H9 (cell line): Measurements from ENCODE around the gene ZNF613. TPM values are rescaled to one million over a fixed set of nuclear protein-coding genes. Genes with fewer than 3 reads are reported as not detected.
"Not testable (repeated sequence)": the region's sequence is repeated elsewhere in the genome, so short reads cannot be mapped to it uniquely, and the experiment has no call there.

ENCODE experiments used
- DNase-seq: peaks from one replicate; pipeline ENCODE4 v3.0.0-alpha.2; 2017
- H2AFZ ChIP-seq: one replicate; pipeline ENCODE4 v1.6.1; 2013; ENCODE audit warnings: mild to moderate bottlenecking, low read length, control low read depth, moderate library complexity
- H2AK5ac ChIP-seq: 2 replicates; pipeline ENCODE4 v1.6.1; 2013; ENCODE audit warnings: low read length, control low read depth, mixed read lengths; ENCODE audit not compliant: insufficient read length
- H2BK120ac ChIP-seq: one replicate; pipeline ENCODE4 v1.6.1; 2013; ENCODE audit warnings: low read depth, mild to moderate bottlenecking, low read length, control low read depth, inconsistent platforms; ENCODE audit not compliant: poor library complexity, severe bottlenecking
- H2BK12ac ChIP-seq: 2 replicates; pipeline ENCODE4 v1.6.1; 2013; ENCODE audit warnings: low read length, control low read depth, mixed read lengths, low read depth; ENCODE audit not compliant: insufficient read length
- H2BK15ac ChIP-seq: 2 replicates; pipeline ENCODE4 v1.6.1; 2013; ENCODE audit warnings: low read depth, low read length, control low read depth
- H2BK20ac ChIP-seq: one replicate; pipeline ENCODE4 v1.6.1; 2013; ENCODE audit warnings: low read depth, mild to moderate bottlenecking, low read length, control low read depth, inconsistent platforms; ENCODE audit not compliant: poor library complexity, severe bottlenecking
- H2BK5ac ChIP-seq: 2 replicates; pipeline ENCODE4 v1.6.1; 2013; ENCODE audit warnings: low read length, control low read depth, mixed read lengths; ENCODE audit not compliant: insufficient read length
- H3K14ac ChIP-seq: 2 replicates; pipeline ENCODE4 v1.6.1; 2013; ENCODE audit warnings: low read length, control low read depth; ENCODE audit not compliant: insufficient read depth
- H3K18ac ChIP-seq: 2 replicates; pipeline ENCODE4 v1.6.1; 2013; ENCODE audit warnings: low read depth, mild to moderate bottlenecking, mixed read lengths, low read length, control low read depth; ENCODE audit not compliant: insufficient read length
- H3K23ac ChIP-seq: 2 replicates; pipeline ENCODE4 v1.6.1; 2013; ENCODE audit warnings: low read length, control low read depth, mixed read lengths, low read depth; ENCODE audit not compliant: insufficient read length
- H3K23me2 ChIP-seq: 2 replicates; pipeline ENCODE4 v1.6.1; 2013; ENCODE audit warnings: low read depth, mild to moderate bottlenecking, mixed read lengths, low read length, control low read depth; ENCODE audit not compliant: insufficient read length, poor library complexity, severe bottlenecking
- H3K27ac ChIP-seq: 2 replicates; pipeline ENCODE4 v1.5.1; 2013; ENCODE audit warnings: low read length, control low read depth, mixed read lengths, low read depth; ENCODE audit not compliant: insufficient read length
- H3K27me3 ChIP-seq: 2 replicates; pipeline ENCODE4 v1.6.1; 2013; ENCODE audit warnings: low read length, control low read depth, inconsistent platforms; ENCODE audit not compliant: insufficient read depth
- H3K4ac ChIP-seq: 2 replicates; pipeline ENCODE4 v1.6.1; 2013; ENCODE audit warnings: low read depth, mild to moderate bottlenecking, control low read depth, inconsistent platforms, low read length, moderate library complexity
- H3K4me1 ChIP-seq: 2 replicates; pipeline ENCODE4 v1.6.1; 2013; ENCODE audit warnings: low read length, control low read depth, inconsistent platforms; ENCODE audit not compliant: insufficient read depth
- H3K4me2 ChIP-seq: 2 replicates; pipeline ENCODE4 v1.6.1; 2013; ENCODE audit warnings: low read length, control low read depth, mixed read lengths; ENCODE audit not compliant: insufficient read length, insufficient read depth
- H3K56ac ChIP-seq: 2 replicates; pipeline ENCODE4 v1.6.1; 2013; ENCODE audit warnings: low read depth, mild to moderate bottlenecking, mixed read lengths, low read length, control low read depth; ENCODE audit not compliant: insufficient read length
- H3K79me1 ChIP-seq: 2 replicates; pipeline ENCODE4 v1.6.1; 2013; ENCODE audit warnings: low read depth, mild to moderate bottlenecking, moderate library complexity, low read length, control low read depth, inconsistent platforms; ENCODE audit not compliant: insufficient read depth, poor library complexity, severe bottlenecking
- H3K79me2 ChIP-seq: 2 replicates; pipeline ENCODE4 v1.6.1; 2013; ENCODE audit warnings: low read length, control low read depth, inconsistent platforms; ENCODE audit not compliant: insufficient read depth
- H3K9ac ChIP-seq: 2 replicates; pipeline ENCODE4 v1.6.1; 2013; ENCODE audit warnings: low read length, control low read depth, mixed read lengths; ENCODE audit not compliant: insufficient read length; ENCODE audit errors: extremely low read depth
- H3K9me3 ChIP-seq: one replicate; pipeline ENCODE4 v1.6.1; 2013; ENCODE audit warnings: low read depth, low read length, inconsistent platforms; ENCODE audit not compliant: control insufficient read depth
- H3T11ph ChIP-seq: one replicate; pipeline ENCODE4 v1.6.1; 2013; ENCODE audit warnings: mild to moderate bottlenecking, low read length, control low read depth, inconsistent platforms
- H4K20me1 ChIP-seq: one replicate; pipeline ENCODE4 v1.6.1; 2013; ENCODE audit not compliant: control insufficient read depth, insufficient read length, insufficient read depth
- H4K5ac ChIP-seq: 2 replicates; pipeline ENCODE4 v1.6.1; 2013; ENCODE audit warnings: low read depth, mild to moderate bottlenecking, mixed read lengths, low read length, control low read depth; ENCODE audit not compliant: insufficient read length
- H4K8ac ChIP-seq: replicated peaks from 2 replicates; pipeline ENCODE4 v1.6.1; 2013; ENCODE audit warnings: low read length, control low read depth, mixed read lengths, low read depth; ENCODE audit not compliant: insufficient read length
- H4K91ac ChIP-seq: 2 replicates; pipeline ENCODE4 v1.6.1; 2013; ENCODE audit warnings: low read depth, mild to moderate bottlenecking, moderate library complexity, mixed read lengths, low read length, control low read depth; ENCODE audit not compliant: insufficient read length
- H3K27ac Mint-ChIP-seq, 3 experiments: 2 replicates in 2 of 3; 3 replicates in 1 of 3; pipeline ENCODE4 v1.8.0; 2020 to 2021; ENCODE audit warnings: mixed read lengths in 3 of 3, mild to moderate bottlenecking in 1 of 3, moderate library complexity in 1 of 3
- H3K27me3 Mint-ChIP-seq: 2 replicates; pipeline ENCODE4 v1.8.0; 2021; ENCODE audit warnings: low read depth, mild to moderate bottlenecking, moderate library complexity, mixed read lengths
- H3K36me3 Mint-ChIP-seq, 3 experiments: 2 replicates in 2 of 3; 3 replicates in 1 of 3; pipeline ENCODE4 v1.8.0; 2020 to 2021; ENCODE audit warnings: low read depth in 3 of 3, mixed read lengths in 3 of 3; ENCODE audit not compliant: insufficient read depth in 1 of 3
- H3K4me1 Mint-ChIP-seq, 2 experiments: 2 replicates each; pipeline ENCODE4 v1.8.0; 2020; ENCODE audit warnings: mixed read lengths in 2 of 2
- H3K4me3 Mint-ChIP-seq, 2 experiments: 2 replicates in 1 of 2; 3 replicates in 1 of 2; pipeline ENCODE4 v1.8.0; 2020 to 2021; ENCODE audit warnings: mild to moderate bottlenecking in 2 of 2, mixed read lengths in 2 of 2, moderate library complexity in 1 of 2
- H3K9me3 Mint-ChIP-seq, 2 experiments: 2 replicates in 1 of 2; 3 replicates in 1 of 2; pipeline ENCODE4 v1.8.0; 2020; ENCODE audit warnings: mild to moderate bottlenecking in 2 of 2, mixed read lengths in 2 of 2, moderate library complexity in 1 of 2
- WGBS: extraction: QIAGEN DNeasy Blood & Tissue Kit; methylation state at CpG from one replicate; pipeline ENCODE4 v1.1.7; 2013; ENCODE audit warnings: missing lambda C conversion rate, low lambda C conversion rate, mixed read lengths; ENCODE audit not compliant: insufficient read length; ENCODE audit errors: extremely low coverage; 5-methylcytosine and 5-hydroxymethylcytosine counted together
- total RNA-seq: library from RNA; stranded (reverse); gene quantifications from 2 replicates; pipeline ENCODE4 v1.2.1, GENCODE V29; 2021
- TF ChIP-seq, protein P1 (sequence below): fragments of 200-600 bp; sonication (generic); conservative IDR thresholded peaks from 3 replicates; pipeline ENCODE4 v1.8.0; 2021; ENCODE audit warnings: antibody characterized with exemption, mild to moderate bottlenecking

Gene ZNF613
- total RNA-seq, 1 experiment from 2014 or later: 20.6 TPM

DNA sequence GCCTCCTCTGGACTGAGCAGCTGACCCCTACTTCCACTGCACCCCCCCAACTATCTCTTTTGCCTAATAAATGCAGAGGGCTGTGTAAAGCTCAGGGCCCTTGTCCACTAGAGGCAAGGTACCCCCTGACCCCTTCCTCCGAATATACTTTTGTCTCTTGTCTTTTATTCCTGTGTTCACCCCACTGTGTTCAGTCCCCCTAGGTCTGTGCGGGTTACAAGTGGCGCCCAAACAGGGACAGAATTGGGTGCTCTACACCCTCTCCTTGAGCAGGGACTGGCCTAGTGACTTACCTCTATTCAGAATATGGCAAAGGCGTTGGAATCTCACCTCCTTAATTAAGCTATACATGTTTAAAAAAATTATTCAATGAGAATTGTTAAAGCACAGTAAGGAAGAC lies 44.4 kb downstream of the ZNF613 start:
- Histone ChIP-seq H2BK5ac (no peak overlapping the region), H3K9ac (no peak overlapping the region), H3K14ac (no peak overlapping the region), H4K5ac (no peak overlapping the region), H3K27me3 (no peaks in the 10 kb centered on the region), H2AK5ac (no peak overlapping the region), H4K91ac (no peak overlapping the region), H3T11ph (no peak overlapping the region), H3K4me1 (no peaks in the 10 kb centered on the region), H3K18ac (no peak overlapping the region), H3K79me2 (no peaks in the 10 kb centered on the region), H2BK120ac (no peak overlapping the region), H3K4ac (no peak overlapping the region), H3K56ac (no peak overlapping the region), H4K20me1 (no peaks in the 10 kb centered on the region), H4K8ac (no peak overlapping the region), H3K23me2 (no peaks in the 10 kb centered on the region), H3K9me3 (peaks cover 66% of the 10 kb centered on the region), H3K79me1 (no peaks in the 10 kb centered on the region), H3K27ac (no peak overlapping the region), H3K23ac (no peak overlapping the region), H2BK20ac (no peak overlapping the region), H2AFZ (no peak overlapping the region), H2BK12ac (no peak overlapping the region), H2BK15ac (no peak overlapping the region), H3K4me2 (no peak overlapping the region)
- TF ChIP-seq, protein P1, sequence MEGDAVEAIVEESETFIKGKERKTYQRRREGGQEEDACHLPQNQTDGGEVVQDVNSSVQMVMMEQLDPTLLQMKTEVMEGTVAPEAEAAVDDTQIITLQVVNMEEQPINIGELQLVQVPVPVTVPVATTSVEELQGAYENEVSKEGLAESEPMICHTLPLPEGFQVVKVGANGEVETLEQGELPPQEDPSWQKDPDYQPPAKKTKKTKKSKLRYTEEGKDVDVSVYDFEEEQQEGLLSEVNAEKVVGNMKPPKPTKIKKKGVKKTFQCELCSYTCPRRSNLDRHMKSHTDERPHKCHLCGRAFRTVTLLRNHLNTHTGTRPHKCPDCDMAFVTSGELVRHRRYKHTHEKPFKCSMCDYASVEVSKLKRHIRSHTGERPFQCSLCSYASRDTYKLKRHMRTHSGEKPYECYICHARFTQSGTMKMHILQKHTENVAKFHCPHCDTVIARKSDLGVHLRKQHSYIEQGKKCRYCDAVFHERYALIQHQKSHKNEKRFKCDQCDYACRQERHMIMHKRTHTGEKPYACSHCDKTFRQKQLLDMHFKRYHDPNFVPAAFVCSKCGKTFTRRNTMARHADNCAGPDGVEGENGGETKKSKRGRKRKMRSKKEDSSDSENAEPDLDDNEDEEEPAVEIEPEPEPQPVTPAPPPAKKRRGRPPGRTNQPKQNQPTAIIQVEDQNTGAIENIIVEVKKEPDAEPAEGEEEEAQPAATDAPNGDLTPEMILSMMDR: no peak
- Mint-ChIP-seq H3K4me1 (no peaks in the 10 kb centered on the region), H3K27ac (no peak overlapping the region), H3K36me3 (peaks cover 75 to 86% (median 84%) of the 10 kb centered on the region in 3 experiments), H3K4me3 (no peak overlapping the region), H3K9me3 (peaks cover 78 to 83% of the 10 kb centered on the region in 2 experiments), H3K27me3 (no peaks in the 10 kb centered on the region)
- no peak for DNase-seq
- no CpG with 5 or more reads among the region's 4 CpGs for WGBS

DNA sequence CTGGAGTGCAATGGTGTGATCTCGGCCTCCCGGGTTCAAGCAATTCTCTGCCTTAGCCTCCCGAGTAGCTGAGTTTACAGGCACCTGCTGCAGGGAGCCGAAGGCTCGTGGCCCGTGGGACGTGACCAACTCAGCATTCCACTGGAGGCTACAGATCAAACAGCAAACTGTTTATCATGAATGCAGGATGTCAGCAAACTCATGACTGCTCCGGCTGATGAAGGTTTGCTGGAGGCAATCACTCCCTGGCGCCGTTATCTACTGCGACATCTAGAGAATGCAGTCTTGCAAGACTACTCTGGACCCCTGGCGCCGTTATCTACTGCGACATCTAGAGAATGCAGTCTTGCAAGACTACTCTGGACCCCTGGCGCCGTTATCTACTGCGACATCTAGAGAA lies 48.5 kb downstream of the ZNF613 start:
- not testable (repeated sequence) for H3K27me3 ChIP-seq, H2BK15ac ChIP-seq, H3K4me1 Mint-ChIP-seq, H3K27ac ChIP-seq, H2BK5ac ChIP-seq, H3T11ph ChIP-seq, DNase-seq, H3K56ac ChIP-seq, H4K20me1 ChIP-seq, H3K79me1 ChIP-seq, H4K5ac ChIP-seq, H4K91ac ChIP-seq, H3K18ac ChIP-seq, H3K14ac ChIP-seq, H3K4ac ChIP-seq, H3K27me3 Mint-ChIP-seq, H3K23me2 ChIP-seq, H2BK120ac ChIP-seq, H3K4me2 ChIP-seq, H3K27ac Mint-ChIP-seq, H3K4me3 Mint-ChIP-seq, H2AFZ ChIP-seq, H3K4me1 ChIP-seq, H3K79me2 ChIP-seq, H2BK12ac ChIP-seq, H2BK20ac ChIP-seq, H2AK5ac ChIP-seq, H4K8ac ChIP-seq, H3K9ac ChIP-seq, H3K23ac ChIP-seq
- WGBS: no CpG with 5 or more reads among the region's 17 CpGs
- Mint-ChIP-seq H3K36me3 (peaks cover 75 to 88% (median 79%) of the 10 kb centered on the region in 3 experiments), H3K9me3 (peaks cover 74 to 90% of the 10 kb centered on the region in 2 experiments)
- H3K9me3 ChIP-seq: peaks cover 55% of the 10 kb centered on the region
